GM12872 (cell line): Measurements from ENCODE around the gene CATSPERZ.

ENCODE experiments used
- TF ChIP-seq, protein P1 (sequence below): IDR thresholded peaks from 3 replicates; pipeline ENCODE4 v1.5.1; 2011; ENCODE audit warnings: low read depth, mild to moderate bottlenecking, low read length, moderate library complexity; ENCODE audit not compliant: insufficient read depth

CATSPERZ gene

DNA sequence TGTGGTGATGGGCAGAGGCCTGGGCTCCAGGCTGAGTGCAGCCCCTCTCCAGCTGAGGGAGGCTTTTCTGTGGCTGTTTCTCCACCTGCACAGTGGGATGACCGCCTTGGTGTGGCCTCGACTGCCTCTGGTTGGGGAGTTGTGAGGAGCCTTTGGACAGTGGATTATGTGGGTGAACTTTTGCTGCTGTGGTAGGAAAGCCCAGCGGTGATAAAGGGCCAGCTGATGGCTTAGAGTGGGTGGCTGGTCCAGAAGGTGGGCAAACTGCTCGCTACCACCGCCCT is 3.8 kb downstream of the CATSPERZ start:
- TF ChIP-seq, protein P1, sequence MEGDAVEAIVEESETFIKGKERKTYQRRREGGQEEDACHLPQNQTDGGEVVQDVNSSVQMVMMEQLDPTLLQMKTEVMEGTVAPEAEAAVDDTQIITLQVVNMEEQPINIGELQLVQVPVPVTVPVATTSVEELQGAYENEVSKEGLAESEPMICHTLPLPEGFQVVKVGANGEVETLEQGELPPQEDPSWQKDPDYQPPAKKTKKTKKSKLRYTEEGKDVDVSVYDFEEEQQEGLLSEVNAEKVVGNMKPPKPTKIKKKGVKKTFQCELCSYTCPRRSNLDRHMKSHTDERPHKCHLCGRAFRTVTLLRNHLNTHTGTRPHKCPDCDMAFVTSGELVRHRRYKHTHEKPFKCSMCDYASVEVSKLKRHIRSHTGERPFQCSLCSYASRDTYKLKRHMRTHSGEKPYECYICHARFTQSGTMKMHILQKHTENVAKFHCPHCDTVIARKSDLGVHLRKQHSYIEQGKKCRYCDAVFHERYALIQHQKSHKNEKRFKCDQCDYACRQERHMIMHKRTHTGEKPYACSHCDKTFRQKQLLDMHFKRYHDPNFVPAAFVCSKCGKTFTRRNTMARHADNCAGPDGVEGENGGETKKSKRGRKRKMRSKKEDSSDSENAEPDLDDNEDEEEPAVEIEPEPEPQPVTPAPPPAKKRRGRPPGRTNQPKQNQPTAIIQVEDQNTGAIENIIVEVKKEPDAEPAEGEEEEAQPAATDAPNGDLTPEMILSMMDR, result no peak

GRCh38 chr11:64304316-64305072 is 4.3 kb downstream of the CATSPERZ start:
- TF ChIP-seq, protein P1, result peak; percentile 96

DNA sequence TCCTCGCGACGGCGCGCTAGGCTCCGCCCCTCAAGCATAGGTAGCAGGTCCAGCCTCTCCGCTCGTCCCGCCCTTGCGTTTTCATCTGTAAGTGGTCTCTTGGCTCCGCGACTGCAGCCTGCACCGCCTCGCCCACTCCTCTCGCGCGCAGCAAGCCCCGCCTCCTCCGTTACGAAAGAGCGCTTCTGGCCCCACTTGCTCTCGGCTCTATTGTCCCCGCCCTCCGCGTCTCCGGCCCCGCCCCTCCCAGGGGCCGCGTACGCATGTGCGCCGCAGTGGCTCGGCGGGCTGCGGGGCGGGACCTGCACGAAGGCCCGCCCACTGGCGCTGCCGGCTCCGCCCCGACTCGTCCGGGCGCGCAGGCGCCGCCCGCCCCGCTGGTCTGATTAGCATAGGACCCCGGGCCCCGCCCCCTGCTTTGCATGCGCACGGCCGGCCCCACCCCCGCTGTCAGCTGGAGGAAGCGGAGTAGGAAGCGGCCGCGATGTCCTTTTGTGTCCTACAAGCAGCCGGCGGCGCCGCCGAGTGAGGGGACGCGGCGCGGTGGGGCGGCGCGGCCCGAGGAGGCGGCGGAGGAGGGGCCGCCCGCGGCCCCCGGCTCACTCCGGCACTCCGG is 5.0 kb downstream of the CATSPERZ start, which contains the start of gene ESRRA:
TSS of gene ESRRA (plus strand) at position 450 of the 616 bp plus-strand sequence. CDS start 1,656 bp downstream, outside the sequence.
- TF ChIP-seq, protein P1, result no peak

GRCh38 chr11:64305691-64306562 is 5.8 kb downstream of the CATSPERZ start:
- TF ChIP-seq, protein P1, result peak; percentile 59

DNA sequence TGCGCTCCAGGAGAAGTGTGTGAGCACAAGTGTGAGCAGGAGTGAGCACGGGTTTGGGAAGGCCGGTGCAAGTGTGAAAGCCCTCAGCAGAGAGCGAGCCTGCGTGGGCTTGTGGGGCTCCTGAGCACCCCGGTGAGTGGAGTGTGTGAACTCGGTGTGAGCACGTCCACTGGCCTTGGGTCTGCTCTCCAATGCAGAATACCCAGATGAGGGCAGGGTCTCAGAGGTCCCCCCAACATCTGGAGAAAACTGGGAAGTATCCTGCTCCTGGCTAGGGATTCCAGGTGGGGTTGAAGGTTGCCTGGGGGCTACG is 6.4 kb downstream of the CATSPERZ start:
- TF ChIP-seq, protein P1, result no peak

GRCh38 chr11:64306876-64307622 is 6.9 kb downstream of the CATSPERZ start:
- TF ChIP-seq, protein P1, result no peak

DNA sequence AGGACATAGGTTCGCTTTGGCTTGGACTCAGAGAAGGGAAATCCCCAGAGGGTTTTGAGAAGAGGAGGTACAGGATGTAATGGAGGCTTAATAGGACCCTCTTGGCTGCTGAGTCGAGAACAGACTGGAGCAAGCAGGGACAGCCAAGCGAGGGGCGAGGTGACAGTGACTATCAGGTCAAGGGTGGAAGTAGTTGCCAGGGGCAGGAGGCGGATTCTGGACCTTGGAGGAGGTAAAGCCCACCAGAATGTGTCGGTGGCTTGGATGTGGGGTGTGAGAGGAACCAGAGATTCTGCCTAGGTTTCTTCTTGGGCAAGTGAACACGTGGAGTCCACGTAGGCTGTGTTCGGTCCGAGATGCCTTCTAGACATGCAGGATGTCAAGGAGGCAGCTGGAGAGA is 12.8 kb downstream of the CATSPERZ start:
- TF ChIP-seq, protein P1, result no peak
